Stimulated activated CD4-positive, alpha-beta T cell treated with anti-CD3 and anti-CD28 coated beads, Interleukin-4, amount 100 ng/mL, for 1 hour (primary cell): Measurements from ENCODE around the gene LIPG.

Source experiments
- DNase-seq: peaks from one replicate; pipeline ENCODE4 v3.0.0-alpha.2; 2020

Gene LIPG

DNA sequence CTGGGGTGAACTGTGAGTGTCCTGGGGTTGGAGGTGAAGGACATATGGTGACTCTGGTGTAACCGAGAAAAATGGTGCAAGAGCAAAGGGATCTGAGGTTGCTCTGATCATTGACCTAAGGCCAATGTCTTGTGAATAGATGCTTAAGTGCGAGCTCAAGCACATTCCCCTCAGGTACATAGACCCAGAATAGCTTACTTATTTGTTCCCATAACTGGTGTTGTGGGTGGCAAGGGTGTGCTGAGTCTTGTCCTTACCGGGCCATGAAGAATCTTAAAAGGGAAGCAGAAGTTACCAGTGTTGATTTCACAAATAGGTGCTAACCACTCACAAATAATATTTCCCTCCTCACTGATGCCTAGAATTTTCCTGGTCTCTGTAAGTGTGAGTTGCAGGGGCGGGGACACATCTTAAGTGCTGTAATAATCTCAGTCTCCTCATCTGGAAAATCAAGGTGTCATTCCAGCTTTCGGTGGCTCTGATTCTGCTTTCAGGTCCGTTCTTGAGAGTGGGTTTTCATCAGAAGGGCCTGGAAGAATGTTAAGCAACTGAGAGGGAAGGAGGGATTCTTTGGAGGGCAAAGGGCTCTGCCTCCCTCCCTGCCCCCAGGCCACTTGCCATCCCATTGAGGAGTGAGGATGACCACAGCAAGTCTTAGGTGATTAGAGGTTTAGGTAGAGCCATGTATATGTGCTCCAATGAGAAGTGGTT lies 54.9 kb downstream of the LIPG start:
- DNase-seq: no peak

DNA sequence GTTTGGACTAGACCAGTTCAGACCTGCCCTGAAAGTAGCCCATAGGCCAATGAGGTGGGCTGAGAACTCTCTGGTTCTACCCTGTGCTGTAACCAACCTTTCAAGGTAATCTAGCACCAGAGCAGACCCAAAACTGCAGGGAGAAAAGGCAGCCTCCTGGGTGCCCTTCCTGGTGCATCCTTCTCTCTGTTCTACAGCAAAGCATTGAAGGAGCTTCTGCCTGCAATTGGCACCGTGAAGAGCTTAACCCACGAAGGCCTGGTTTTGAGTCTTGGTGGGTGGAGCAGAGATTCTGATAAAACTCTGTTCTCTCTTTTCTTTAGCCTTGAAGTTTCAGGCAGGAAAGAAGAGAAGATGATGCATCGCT lies 55.5 kb downstream of the LIPG start:
- DNase-seq: no peak

DNA sequence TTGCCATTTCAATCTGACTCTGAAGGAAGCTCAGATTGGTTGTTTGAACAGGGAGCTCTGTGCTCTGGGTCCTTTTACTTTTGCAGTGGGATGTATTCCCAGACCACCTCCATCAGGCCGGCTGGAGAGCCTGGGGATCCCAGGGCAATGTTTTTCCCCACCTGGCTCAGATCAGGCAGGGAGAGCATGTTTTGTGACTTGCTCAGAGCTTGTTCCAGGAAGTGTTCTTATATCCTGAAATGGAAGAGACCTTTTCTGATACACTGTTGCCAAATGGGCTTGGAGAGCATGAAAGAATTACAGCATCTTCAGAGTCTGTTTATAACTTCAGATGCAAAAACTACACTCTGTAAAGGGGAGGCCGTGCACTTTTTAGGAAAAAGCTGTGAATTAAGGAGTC lies 56.0 kb downstream of the LIPG start:
- no peak for DNase-seq

DNA sequence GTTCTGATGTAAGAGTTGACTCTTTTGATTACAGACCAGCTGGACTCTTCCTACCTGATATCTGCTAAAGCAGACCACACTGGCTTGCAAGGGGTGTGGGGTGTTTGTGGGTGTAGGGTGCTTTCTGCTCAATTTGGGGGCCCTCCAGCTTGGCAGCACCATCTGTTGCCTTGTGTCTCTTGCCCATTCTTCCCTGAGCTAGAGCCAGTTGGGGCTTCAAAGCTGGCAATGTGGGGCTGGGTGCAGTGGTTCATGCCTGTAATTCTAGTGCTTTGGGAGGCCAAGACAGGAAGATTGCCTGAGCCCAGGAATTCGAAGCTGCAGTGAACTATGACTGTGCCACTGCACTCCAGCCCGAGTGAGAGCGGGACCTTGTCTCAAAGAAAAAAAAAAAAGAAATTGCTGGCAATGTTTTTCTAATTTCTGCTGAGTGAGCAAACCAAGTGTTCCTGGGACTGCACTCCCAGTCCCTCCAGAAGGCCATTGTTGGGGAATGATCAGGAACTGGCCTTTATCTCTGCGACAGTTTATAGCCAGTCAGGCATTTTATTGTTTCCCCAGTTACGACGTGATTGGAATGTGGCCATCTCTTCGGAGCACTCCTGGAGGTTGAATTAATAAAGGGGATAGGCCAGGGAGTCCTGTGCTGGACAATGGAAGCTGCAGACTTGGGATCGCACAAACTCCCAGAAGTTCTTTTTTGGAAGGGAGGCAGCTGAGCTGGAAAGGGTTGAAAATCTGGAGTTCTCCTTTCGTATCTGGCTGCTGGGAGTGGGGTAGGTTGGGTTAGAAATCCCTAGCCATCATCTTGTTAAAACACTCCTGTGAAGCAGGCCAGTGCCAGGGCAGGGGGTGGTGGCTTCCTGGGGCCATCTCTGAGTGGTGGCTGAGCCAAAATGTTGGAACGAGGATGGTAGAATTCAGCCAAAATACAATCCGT lies 57.2 kb downstream of the LIPG start:
- DNase-seq: no peak

DNA sequence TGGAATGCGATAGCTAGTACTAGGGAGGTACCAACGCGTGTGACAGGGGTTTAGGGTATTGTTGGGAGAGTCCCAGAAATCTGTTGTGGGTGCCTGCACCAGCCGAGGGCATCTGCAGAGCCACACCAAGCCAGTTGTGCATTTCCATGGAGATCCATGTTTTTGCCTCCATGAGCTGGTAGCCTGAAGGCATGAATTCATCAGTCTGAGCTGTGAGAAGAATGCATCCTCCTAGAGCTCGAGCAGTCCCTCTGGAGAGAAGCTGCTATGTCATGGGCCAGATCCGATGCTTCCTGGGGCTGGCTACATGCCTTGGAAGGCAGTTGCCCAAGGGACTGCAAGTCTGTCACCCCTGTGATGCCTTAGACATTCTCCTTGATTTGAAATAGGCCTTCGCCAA lies 57.9 kb downstream of the LIPG start:
- no peak for DNase-seq

DNA sequence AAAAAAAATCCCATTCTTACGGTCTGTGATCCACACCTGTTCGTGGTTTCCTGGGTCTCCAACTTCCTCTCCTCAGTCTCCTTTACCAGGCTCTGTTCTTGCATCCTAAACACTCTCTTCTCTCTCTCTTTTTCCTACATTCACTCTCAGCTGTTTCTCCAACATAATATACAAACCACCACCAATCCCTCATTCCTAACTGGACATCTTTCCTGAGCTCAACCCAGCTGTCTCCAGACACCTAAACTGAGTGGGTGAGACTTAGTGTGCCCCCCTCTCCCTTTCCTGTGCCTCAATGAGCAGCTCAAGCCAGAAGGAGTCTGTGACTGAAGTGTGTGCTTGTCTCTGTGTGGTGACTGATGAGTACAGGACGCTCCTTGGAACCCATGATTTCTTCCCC lies 59.4 kb downstream of the LIPG start:
- no peak for DNase-seq

DNA sequence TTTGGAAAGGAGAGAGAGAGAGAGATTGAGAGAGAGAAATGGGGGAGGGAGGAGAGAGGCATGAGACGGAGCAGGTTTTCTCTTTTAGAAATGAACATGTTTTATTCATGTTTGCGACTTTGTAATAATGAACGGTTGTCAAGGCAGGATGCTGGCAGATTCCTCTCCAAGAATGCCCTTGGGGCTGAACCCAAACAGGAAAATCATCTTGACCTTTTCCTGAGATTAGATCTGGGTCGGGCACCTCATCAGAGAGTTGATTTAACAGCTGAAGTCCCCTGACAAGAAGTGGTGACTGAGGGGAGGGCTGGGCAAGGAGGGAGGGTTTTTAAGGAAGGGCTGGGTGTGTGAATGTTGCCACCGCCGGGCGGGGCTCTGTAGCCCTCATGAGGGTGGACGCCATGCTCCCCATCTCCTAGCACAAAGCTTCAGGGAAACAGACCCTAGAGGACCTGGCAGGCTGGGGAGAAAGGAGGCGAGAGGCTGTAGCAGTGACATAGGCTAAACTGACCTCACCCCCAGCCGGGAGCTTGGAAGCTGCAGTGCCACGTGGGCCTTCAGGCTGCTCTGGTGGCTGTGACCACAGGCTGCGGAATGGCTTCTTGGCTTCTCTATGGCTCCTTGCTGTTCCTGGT lies 60.0 kb downstream of the LIPG start:
- DNase-seq: no peak

DNA sequence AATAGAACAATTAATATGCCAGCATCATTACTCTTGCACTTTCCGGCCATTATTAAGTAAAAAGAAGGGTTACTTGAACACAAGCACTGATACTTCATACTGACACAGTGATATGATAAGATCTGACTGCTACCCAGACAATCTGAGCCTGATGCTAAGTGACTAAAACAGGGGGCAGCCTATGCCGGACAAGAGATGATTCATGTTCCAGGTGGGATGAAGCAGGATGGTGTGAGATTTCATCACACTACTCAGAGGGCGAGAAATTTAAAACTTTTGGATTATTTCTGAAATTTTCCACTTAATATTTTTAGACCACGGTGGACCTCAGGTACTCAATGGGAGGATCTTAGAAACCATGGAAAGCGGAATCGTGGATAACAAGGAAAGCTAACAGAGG lies 61.7 kb downstream of the LIPG start:
- DNase-seq: no peak

DNA sequence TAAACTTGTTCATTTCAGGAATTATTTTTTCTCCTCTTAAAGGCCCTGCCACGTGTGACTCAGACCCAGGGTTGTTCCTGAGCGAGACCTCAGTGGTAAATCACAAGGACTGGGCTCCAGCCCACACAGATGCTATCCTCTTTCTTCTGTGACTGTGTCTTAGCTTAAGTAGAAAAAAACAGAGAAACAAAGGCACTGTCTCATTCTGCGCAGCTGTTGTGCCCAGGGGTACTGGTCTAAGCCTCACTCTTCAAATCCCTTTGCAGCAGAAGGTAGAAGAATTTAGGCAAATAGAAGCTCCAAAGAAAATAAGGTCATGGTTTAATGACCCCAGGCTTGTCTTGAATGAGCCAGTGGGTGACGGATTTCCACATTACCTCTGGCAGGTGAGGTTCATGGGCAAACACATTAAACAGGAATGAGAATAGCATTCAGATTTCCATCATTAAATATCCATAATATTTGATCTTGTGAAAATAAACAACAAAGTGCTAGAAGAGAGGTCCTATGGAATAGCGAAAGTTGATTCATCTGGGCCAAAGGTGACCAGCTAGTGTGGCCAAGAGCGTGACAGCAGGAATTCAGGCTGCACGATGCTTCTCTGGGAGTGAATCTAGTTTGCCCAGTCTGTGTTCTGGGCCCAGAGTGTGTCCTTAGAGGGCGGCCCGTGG lies 63.3 kb downstream of the LIPG start:
- no peak for DNase-seq

DNA sequence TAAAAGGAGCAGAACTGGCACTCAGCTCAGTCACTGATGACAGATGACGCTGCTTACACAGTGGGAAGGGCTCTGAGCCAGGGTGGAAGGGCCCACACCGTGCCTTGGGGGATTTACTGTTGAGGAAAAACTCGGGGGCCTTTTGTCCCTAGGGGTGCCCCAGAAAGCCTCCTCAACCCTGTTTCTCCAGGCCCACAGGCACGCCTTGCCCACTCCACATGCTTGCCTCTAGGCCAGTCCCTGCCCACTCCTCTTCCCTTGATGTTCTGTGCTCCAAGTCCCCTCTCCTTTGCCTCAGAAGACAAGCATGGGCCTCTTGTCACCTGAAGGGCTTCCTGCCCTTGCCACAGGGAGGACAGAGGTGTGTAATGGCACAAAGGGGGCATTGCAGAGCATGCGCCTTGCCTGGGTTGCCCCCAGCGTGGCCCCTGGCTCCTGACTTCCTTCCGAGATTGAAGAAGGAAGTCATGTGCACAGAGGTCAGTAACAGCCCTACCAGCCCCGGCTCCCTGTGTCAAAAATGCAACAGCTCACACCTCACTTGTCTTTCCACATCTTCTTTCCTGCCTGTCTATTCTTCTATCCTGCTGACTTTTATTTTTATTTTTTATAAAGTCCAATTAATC lies 65.1 kb downstream of the LIPG start:
- no peak for DNase-seq

DNA sequence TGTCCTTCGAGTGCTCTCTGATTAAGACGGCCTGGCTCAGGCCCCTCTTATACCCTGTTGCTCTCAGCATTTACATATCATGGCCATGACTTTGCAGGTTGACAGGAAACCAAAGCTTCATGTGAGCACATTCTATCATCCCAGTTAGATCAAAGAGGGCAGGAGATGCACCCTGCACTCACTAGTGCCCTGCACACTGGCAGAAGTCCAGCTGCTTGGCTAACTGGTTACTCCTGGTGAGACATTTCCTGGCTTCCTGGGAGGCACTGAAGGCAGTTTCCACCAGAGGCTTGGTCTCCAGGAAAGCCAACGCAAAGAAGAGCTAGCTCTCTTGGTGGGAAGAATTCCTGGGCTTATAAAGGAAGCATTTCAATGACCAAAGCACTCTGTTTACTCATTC lies 66.3 kb downstream of the LIPG start:
- no peak for DNase-seq

DNA sequence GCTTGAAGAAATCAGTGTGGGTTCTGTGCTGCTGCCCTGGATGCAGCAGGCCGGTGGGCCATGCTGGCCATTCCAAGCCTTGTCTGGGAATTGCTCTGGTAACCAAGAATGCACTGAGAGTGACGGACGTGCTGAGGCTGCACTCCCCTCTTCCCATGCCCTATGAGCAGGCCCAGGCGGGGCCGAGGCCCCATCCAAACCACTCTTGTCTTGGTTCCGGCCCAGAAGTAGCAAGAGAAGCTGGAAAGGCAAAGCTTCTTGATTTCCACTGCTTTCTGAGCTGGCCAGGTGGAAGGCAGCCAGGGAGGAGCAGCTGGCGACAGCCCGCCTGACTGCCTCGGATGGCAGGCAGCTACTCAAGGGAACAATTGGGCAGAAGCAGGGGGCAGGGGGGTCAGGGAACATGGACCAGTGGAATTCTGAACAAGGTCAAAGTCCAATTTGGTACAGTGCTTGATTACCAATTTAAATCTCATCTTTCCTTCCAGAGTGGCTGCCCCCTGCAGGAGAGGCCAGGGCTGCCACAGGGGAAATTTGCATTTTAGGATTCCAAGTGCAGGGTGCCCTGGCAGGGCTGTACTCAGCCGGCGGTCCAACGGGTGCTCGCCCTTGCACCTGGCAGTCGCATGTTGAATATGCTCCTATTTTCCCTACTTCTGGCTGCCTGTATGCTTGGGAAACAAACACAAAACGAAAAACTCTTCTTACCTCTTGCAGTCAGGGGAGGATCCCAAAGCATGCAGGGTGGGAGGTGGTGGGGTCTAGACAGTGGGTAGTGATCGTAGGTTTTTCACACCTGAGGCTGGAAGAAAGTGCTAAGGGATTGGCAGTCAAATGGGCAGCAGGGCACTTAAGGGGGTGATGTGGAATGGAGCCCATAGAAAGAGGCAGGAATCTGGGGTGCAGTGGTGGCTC lies 67.3 kb downstream of the LIPG start:
- DNase-seq: no peak

DNA sequence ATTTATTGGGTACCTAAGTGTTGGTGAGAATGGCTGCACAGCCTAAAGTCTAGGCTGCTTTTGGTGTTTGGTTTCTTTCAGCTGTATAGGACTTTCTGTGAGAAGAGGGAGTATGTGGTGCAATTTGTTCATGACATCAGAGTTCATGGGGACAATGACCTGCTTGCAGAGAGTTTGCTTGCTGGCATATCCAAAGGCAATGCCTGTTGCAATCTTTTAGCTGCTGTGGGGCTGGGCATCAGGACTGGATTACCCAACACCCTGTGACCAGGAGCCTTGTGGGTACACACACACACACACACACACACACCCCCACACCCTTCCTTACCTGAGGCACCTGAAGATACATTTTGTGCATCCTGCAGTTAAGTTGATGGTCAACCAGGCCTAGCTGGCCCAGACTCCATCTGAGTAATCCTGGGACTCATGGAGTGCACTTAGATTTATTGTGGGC lies 68.4 kb downstream of the LIPG start:
- DNase-seq: no peak

DNA sequence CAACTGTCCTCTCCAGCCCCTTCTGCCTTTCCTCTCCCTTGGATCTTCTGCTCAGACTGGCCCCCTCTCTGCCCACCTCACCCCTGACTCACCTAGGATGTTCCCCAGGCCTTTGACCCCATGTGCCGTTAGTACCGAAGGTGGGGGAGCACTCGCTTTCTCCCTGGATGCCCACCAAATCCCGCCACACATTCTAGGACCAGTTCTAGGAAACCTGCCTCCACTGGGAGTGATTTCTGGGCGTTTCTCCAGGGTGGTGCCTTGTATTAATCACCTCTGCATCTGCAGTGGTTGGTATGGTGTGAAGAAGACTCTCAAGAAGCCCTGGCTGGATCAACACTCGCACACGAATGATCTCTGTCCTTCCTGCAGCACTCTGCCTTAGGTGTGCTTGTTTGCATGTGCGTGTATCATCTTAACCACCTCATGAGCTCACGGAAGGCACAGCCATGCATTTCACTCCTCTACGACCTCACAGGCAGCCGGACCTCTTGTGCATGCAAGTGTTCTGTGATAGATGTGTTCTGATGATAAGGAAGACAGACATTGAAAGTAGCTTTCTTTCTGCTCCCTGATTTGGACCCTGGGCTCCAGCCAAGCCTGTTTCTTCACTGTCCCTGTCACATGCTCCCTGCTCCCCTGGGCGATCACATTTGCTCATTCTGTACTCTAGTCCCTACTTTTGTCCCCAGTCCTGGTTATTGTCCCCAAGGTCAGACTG lies 69.4 kb downstream of the LIPG start:
- no peak for DNase-seq

DNA sequence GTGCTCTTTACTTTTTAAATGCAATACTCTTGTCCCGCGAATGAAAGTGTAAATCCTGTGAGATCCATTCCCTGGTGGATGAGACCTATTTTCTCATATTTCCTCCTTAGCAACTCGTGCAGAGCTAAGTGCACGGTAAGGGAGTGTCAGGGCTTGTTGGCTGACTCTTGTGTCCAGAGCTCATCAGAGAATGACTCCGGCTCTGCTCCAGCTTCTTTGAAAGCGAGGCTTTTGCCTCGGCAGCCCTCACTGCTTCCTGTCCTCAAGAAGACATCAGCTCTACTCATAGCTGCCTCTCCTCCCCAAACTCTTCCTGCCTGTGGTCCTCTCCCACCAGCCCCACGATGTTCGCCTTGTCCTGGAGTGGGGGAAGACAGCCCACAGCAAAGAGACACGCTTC lies 70.7 kb downstream of the LIPG start:
- no peak for DNase-seq

DNA sequence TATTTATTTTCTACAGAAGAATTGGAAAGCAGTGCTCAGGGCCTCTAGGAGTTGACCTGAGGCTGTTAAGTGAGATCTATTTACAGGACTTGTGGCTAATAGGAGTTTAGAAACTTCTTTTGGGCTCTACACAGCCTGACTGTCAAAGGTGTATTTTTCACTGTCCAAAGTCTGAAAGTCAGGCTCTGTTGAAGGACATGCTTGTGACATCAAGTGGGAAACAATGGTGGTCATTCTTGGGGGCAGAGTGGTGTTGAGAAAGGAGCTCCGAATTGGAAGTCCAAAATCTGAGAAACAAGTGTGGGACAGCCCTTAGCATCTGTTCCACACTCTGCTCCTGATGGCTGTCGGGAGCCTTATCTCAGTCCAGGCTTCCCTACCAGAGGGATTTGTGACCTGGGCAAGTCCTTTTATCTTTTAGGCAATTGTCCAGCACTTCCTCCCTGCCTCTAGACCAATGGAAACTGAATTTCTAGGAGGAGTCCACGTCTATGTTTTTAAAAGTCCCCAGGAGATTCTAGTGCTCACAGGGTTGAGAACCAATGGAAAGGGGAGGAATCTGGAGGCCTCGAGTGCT lies 76.4 kb downstream of the LIPG start:
- no peak for DNase-seq

DNA sequence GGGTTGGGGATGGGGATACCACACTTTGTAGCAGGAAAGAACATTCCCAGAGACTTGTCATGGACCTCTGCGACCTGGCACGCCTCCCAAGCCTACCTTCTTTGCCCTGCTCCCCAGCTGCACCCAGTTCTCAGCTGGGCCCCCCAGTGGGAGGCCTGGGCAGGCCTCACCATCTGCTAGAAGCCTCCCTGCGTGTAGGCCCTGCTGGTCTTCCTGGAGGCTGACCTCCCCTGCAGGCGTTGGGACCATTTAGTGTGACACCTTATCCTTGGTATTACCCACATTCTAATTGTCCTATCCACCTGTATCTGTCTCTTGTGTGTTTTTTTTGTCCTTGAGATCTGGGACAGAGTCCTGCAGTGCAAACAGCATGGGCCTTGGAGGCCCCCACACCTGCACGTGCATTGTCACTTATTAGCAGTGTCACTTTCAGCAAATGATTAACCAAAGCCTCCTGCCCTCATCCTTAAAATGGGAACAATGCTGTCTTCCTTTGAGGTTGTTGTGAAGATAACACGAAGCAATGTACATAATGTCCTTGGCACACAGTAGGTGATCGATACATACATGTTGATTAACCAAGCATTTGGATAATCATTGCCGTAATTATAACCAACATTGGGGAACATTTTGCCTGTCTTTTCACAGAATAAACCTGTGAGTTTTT lies 77.2 kb downstream of the LIPG start:
- no peak for DNase-seq

DNA sequence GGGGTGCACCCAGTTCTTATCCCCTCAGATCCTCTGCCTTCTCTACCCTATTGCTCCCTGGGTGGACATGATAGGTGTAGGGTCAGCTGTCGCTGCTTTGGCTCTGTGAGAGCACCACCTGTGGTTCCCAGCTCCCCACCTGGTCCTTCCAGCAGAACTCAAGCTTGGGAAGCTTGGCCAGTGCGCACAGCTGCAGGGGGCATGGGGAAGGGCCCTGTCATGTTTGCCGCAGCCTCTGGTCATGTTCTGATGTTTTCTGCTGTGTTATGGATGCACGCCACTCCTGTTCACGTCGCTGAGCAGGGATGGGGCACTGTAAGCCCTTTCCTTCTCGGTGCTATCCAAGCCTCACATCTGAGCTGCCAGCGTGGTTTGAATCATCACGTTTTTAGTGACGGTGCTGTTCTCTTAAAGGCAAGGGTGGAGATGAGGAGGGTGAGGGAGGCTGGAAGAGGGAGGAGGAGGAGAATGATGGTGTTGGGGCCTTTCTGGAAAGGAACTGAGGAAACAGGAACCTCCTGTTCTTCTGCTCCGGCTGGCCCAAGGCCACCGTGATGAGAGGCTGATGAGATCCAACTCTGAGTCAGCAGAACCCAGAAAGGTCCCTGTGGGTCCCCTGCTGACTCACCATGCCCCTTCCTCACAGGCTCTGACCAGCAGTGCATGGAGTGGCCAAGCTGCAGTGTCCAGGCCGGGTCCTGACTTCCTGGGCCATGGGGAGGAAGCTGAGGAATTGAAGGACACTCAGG lies 78.0 kb downstream of the LIPG start:
- no peak for DNase-seq

DNA sequence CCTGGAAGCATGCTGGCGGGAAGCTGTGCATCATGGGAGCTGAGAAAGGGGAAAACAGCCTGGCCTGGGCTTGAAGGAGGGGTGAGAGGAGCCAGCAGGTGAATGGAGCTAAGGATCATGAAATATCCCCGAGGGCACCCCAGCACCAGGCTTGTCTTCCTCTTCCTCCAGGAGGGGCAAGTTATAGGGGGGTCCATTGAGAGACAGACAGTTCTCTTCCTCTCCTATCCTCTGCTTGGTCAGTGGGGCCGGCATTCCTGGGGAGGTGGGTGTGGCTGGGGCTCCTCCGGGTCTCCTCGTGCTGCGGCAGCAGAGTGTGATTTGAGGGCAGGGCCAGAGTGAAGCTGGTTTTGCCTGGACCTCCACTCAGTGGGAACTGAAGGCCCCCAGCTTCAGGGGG lies 78.9 kb downstream of the LIPG start:
- no peak for DNase-seq
